Panc1 (cell line): Measurements from ENCODE around the gene PDZRN4.
"Not testable (repeated sequence)": the region's sequence is repeated elsewhere in the genome, so short reads cannot be mapped to it uniquely, and the experiment has no call there.

Experiments
- CTCF ChIP-seq: fragments of 450-650 bp; IDR thresholded peaks from 2 replicates; pipeline ENCODE4 v1.5.1; 2017; ENCODE audit warnings: mild to moderate bottlenecking
- POLR2AphosphoS5 ChIP-seq: IDR thresholded peaks from 2 replicates; pipeline ENCODE4 v1.6.1; 2012; ENCODE audit warnings: mild to moderate bottlenecking, low read depth, low read length, moderate library complexity
- SIN3A ChIP-seq: IDR thresholded peaks from 2 replicates; pipeline ENCODE4 v1.6.1; 2012; ENCODE audit warnings: low read depth, mild to moderate bottlenecking, low read length, moderate library complexity, borderline replicate concordance; ENCODE audit not compliant: insufficient read depth

DNA sequence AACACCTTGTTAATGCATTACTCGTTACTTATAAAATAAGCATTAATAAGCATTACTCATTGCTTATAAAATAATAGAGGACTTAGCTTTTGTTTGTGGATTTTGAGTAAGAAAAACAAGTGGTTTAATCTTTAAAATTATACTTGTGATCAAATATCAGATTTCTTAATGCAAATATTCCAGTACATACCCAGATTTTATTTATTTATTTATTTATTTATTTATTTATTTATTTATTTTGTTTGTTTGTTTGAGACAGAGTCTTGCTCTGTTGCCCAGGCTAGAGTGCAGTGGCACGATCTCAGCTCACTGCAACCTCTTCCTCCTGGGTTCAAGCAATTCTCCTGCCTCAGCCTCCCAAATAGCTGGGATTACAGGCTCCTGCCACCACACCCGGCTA, 3.4 kb downstream of the PDZRN4 start:
- TF ChIP-seq CTCF, POLR2AphosphoS5, SIN3A: not testable (repeated sequence)
